HCT116 (cell line): Measurements from ENCODE around the gene PAX8. TPM values are rescaled to one million over a fixed set of nuclear protein-coding genes. Genes with fewer than 3 reads are reported as not detected.

Source experiments
- total RNA-seq: library from RNA; stranded (reverse); gene quantifications from one replicate; pipeline ENCODE4 v1.2.1, GENCODE V29; 2021; ENCODE audit not compliant: unreplicated experiment

PAX8 gene
- total RNA-seq, 1 experiment from 2014 or later: 4.4 TPM

Other genes with a start within 250 kb of the PAX8 start
- not detected for gene IL36B, start 226.1 kb downstream of the PAX8 start, total RNA-seq
- not detected for gene IL36RN, start 219.7 kb downstream of the PAX8 start, total RNA-seq
- not detected for gene IL1F10, start 211.0 kb downstream of the PAX8 start, total RNA-seq
- 0.25 TPM for gene IL1RN, start 151.3 kb downstream of the PAX8 start, total RNA-seq
- 12.6 TPM for gene PSD4, start 105.0 kb downstream of the PAX8 start, total RNA-seq
- 39.9 TPM for gene ZNG1B, start 158.8 kb upstream of the PAX8 start, total RNA-seq
- gene FOXD4L1, start 219.7 kb upstream of the PAX8 start, total RNA-seq: 0.64 TPM